PFSK-1 (cell line): Measurements from ENCODE around the gene KNG1.

ENCODE experiments used
- FOXP2 ChIP-seq: optimal IDR thresholded peaks from 2 replicates; pipeline ENCODE3; 2011; ENCODE audit warnings: borderline replicate concordance, control low read depth, inconsistent platforms; ENCODE audit not compliant: insufficient read depth; ENCODE audit errors: extremely low read length, extremely low read depth
- POLR2AphosphoS5 ChIP-seq: IDR thresholded peaks from 2 replicates; pipeline ENCODE4 v1.6.1; 2012; ENCODE audit warnings: low read depth, mild to moderate bottlenecking, control low read depth, low read length, moderate library complexity
- REST ChIP-seq, 2 experiments: IDR thresholded peaks; 2 replicates each; pipeline versions ENCODE4 v1.6.1 to v1.8.0; 2011 to 2012; ENCODE audit warnings: low read depth in 2 of 2, low read length in 2 of 2, control low read depth in 1 of 2, inconsistent platforms in 1 of 2, mild to moderate bottlenecking in 1 of 2, moderate library complexity in 1 of 2; ENCODE audit not compliant: insufficient read depth in 1 of 2
- SIN3A ChIP-seq: IDR thresholded peaks from 2 replicates; pipeline ENCODE4 v1.6.1; 2012; ENCODE audit warnings: mild to moderate bottlenecking, low read length, moderate library complexity, borderline replicate concordance; ENCODE audit not compliant: insufficient read depth
- TAF1 ChIP-seq: IDR thresholded peaks from 2 replicates; pipeline ENCODE4 v1.6.1; 2012; ENCODE audit warnings: low read length, control low read depth, borderline replicate concordance; ENCODE audit not compliant: insufficient read depth

GRCh38 chr3:186693843-186694242, 23.3 kb upstream of the KNG1 start:
- TF ChIP-seq SIN3A: no peak
- TF ChIP-seq FOXP2: no peak
- TF ChIP-seq POLR2AphosphoS5: no peak
- TF ChIP-seq TAF1: no peak
- no peak for TF ChIP-seq REST (IDR thresholded peaks at IDR 0.05; ENCODE audit: insufficient read depth in 1 of 2, low read depth in 2 of 2, low read length in 2 of 2)
